MM.1S (cell line): ENCODE measurements around the gene ZNF219.

Experiments used
- CTCF ChIP-seq: fragments of 300-600 bp; sonication (generic); IDR thresholded peaks from 2 replicates; pipeline ENCODE4 v1.5.1; 2016; ENCODE audit warnings: antibody characterized with exemption, low read length, mixed read lengths
- EZH2 ChIP-seq: fragments of 300-600 bp; sonication (generic); optimal IDR thresholded peaks from 2 replicates; pipeline ENCODE3; 2017; ENCODE audit warnings: low read depth, mild to moderate bottlenecking, antibody characterized with exemption, low read length, mixed read lengths
- EZH2phosphoT487 ChIP-seq: fragments of 300-600 bp; sonication (generic); IDR thresholded peaks from 2 replicates; pipeline ENCODE4 v1.6.1; 2018; ENCODE audit warnings: antibody characterized with exemption, low read length

- TF ChIP-seq CTCF (no peak), EZH2 (no peak), EZH2phosphoT487 (no peak)
Measured at GRCh38 chr14:21097636-21098075, 799 bp downstream of the ZNF219 start.
